NCI-H1092 (cell line): ENCODE results near the gene SPTBN5.

ENCODE experiments used
- DNase-seq: peaks from one replicate; lab custom pipeline; 2025; lab: John Stamatoyannopoulos, UW

The SPTBN5 gene

GRCh38 chr15:41866263-41866703 lies 27.6 kb downstream of the SPTBN5 start:
- no peak for DNase-seq

- DNase-seq = no peak
These were observed 28.3 kb downstream of the SPTBN5 start for GRCh38 chr15:41865490-41866055.

GRCh38 chr15:41862515-41863116 lies 31.2 kb downstream of the SPTBN5 start:
- no peak for DNase-seq

GRCh38 chr15:41861736-41862356 lies 32.0 kb downstream of the SPTBN5 start:
- no peak for DNase-seq

- DNase-seq = no peak
These were observed 33.6 kb downstream of the SPTBN5 start for GRCh38 chr15:41860049-41860828.

- no peak for DNase-seq
These were observed 35.1 kb downstream of the SPTBN5 start for GRCh38 chr15:41858756-41859155.

GRCh38 chr15:41857316-41857715 lies 36.5 kb downstream of the SPTBN5 start:
- no peak for DNase-seq

- DNase-seq = no peak
These were observed 37.1 kb downstream of the SPTBN5 start for GRCh38 chr15:41856716-41857115.

GRCh38 chr15:41856262-41856661 lies 37.6 kb downstream of the SPTBN5 start:
- no peak for DNase-seq

GRCh38 chr15:41855261-41855961 lies 38.4 kb downstream of the SPTBN5 start:
- no peak for DNase-seq

- DNase-seq = no peak
These were observed 39.4 kb downstream of the SPTBN5 start for GRCh38 chr15:41854443-41854842.

- DNase-seq = no peak
These were observed 40.0 kb downstream of the SPTBN5 start for GRCh38 chr15:41853831-41854230.

- no peak for DNase-seq
These were observed 40.9 kb downstream of the SPTBN5 start for GRCh38 chr15:41852736-41853590.

GRCh38 chr15:41851755-41852370 lies 42.0 kb downstream of the SPTBN5 start:
- no peak for DNase-seq

GRCh38 chr15:41851167-41851523 lies 42.7 kb downstream of the SPTBN5 start:
- DNase-seq = no peak

GRCh38 chr15:41850482-41851166 lies 43.2 kb downstream of the SPTBN5 start:
- no peak for DNase-seq

- no peak for DNase-seq
These were observed 44.0 kb downstream of the SPTBN5 start for GRCh38 chr15:41849861-41850260.

GRCh38 chr15:41849204-41849603 lies 44.6 kb downstream of the SPTBN5 start:
- no peak for DNase-seq

- no peak for DNase-seq
These were observed 45.2 kb downstream of the SPTBN5 start for GRCh38 chr15:41848631-41849030.

- DNase-seq = no peak
These were observed 45.9 kb downstream of the SPTBN5 start for GRCh38 chr15:41847981-41848380.
